Keratinocyte (primary cell): ENCODE measurements around the gene LGALS12. TPM values are rescaled to one million over a fixed set of nuclear protein-coding genes. Genes with fewer than 3 reads are reported as not detected.

Experiments used
- DNase-seq: peaks from one replicate; pipeline ENCODE4 v3.0.0-alpha.2; 2011; ENCODE audit warnings: low read depth, missing footprints, low spot score
- FAIRE-seq: peaks from 2 replicates; lab custom pipeline; 2011; peaks lifted over from hg19 to GRCh38; lab: Jason Lieb, UNC
- H2AFZ ChIP-seq: 2 replicates; pipeline ENCODE4 v1.6.0; 2012; ENCODE audit warnings: low read length, control low read depth, inconsistent platforms; ENCODE audit not compliant: control insufficient read depth
- H3K27ac ChIP-seq: 2 replicates; pipeline ENCODE4 v1.5.1; 2011; ENCODE audit warnings: low read length; ENCODE audit not compliant: control insufficient read depth, insufficient read depth
- H3K27me3 ChIP-seq: 3 replicates; pipeline ENCODE4 v1.6.0; 2011; ENCODE audit warnings: low read length; ENCODE audit not compliant: control insufficient read depth, insufficient read depth; ENCODE audit errors: extremely low read depth
- H3K36me3 ChIP-seq, 2 experiments: 2 replicates in 1 of 2; 3 replicates in 1 of 2; pipeline ENCODE4 v1.5.1; 2011; ENCODE audit warnings: low read length in 2 of 2, mild to moderate bottlenecking in 1 of 2; ENCODE audit not compliant: control insufficient read depth in 2 of 2, insufficient read depth in 2 of 2; ENCODE audit errors: extremely low read depth in 1 of 2
- H3K4me1 ChIP-seq: 3 replicates; pipeline ENCODE4 v1.5.1; 2011; ENCODE audit warnings: low read length; ENCODE audit not compliant: control insufficient read depth, insufficient read depth; ENCODE audit errors: extremely low read depth
- H3K4me2 ChIP-seq: 3 replicates; pipeline ENCODE4 v1.6.0; 2011; ENCODE audit warnings: low read depth, low read length; ENCODE audit not compliant: control insufficient read depth, insufficient read depth; ENCODE audit errors: extremely low read depth
- H3K4me3 ChIP-seq, 3 experiments: fragments of 200-600 bp in 1 of 3; sonication (generic) in 1 of 3; 2 replicates in 2 of 3; 3 replicates in 1 of 3; pipeline ENCODE4 v1.5.1; 2011 to 2016; ENCODE audit warnings: low read length in 3 of 3, mild to moderate bottlenecking in 3 of 3, control low read depth in 2 of 3, inconsistent platforms in 1 of 3, low read depth in 1 of 3, mixed read lengths in 1 of 3, mixed run types in 1 of 3, moderate library complexity in 1 of 3; ENCODE audit not compliant: control insufficient read depth in 2 of 3, insufficient read depth in 2 of 3; ENCODE audit errors: extremely low read depth in 1 of 3
- H3K79me2 ChIP-seq: 2 replicates; pipeline ENCODE4 v1.6.0; 2012; ENCODE audit warnings: low read length; ENCODE audit not compliant: control insufficient read depth, insufficient read depth
- H3K9ac ChIP-seq: 3 replicates; pipeline ENCODE4 v1.6.0; 2011; ENCODE audit warnings: low read length; ENCODE audit not compliant: control insufficient read depth, insufficient read depth; ENCODE audit errors: extremely low read depth
- H3K9me1 ChIP-seq: 3 replicates; pipeline ENCODE4 v1.6.0; 2011; ENCODE audit warnings: low read length; ENCODE audit not compliant: control insufficient read depth, insufficient read depth; ENCODE audit errors: extremely low read depth
- H3K9me3 ChIP-seq: 2 replicates; pipeline ENCODE4 v1.5.1; 2012; ENCODE audit warnings: low read depth, low read length; ENCODE audit not compliant: control insufficient read depth
- H4K20me1 ChIP-seq: 3 replicates; pipeline ENCODE4 v1.6.0; 2011; ENCODE audit warnings: low read length; ENCODE audit not compliant: control insufficient read depth, insufficient read depth; ENCODE audit errors: extremely low read depth
- CTCF ChIP-seq, 3 experiments: IDR thresholded peaks in 1 of 3; conservative IDR thresholded peaks in 1 of 3; optimal IDR thresholded peaks in 1 of 3; 2 replicates in 2 of 3; 3 replicates in 1 of 3; pipeline versions ENCODE3 to v1.5.1; 2011; ENCODE audit warnings: low read length in 3 of 3, mild to moderate bottlenecking in 3 of 3, moderate library complexity in 2 of 3, control low read depth in 1 of 3, inconsistent platforms in 1 of 3; ENCODE audit not compliant: insufficient read depth in 2 of 3; ENCODE audit errors: extremely low read depth in 1 of 3
- EZH2 ChIP-seq: IDR thresholded peaks from one replicate; pipeline ENCODE4 v1.6.1; 2012; ENCODE audit warnings: inconsistent platforms, mild to moderate bottlenecking, low read length, moderate library complexity
- dilution Hi-C: fragments of 300-500 bp; cut with MboI; formaldehyde crosslinking; loops from one replicate; pipeline ENCODE4 v1.7.0; 2020; ENCODE audit warnings: low sequenced_read_pairs; ENCODE audit not compliant: extremely low pct_ligation_motif_present
- polyA plus RNA-seq, 5 experiments: library from polyadenylated mRNA; depleted of rRNA in 3 of 5; stranded (reverse) in 3 of 5; stranded (forward) in 1 of 5; unstranded in 1 of 5; fragments of >200 nt; gene quantifications; 1 replicate in 1 of 5; 2 replicates in 3 of 5; 3 replicates in 1 of 5; pipeline versions ENCODE4 v1.2.1 to v1.2.3, GENCODE V29; 2011 to 2012; ENCODE audit warnings: missing spikeins in 2 of 5, low read depth in 1 of 5, low replicate concordance in 1 of 5

The LGALS12 gene
- polyA plus RNA-seq, 1 donor (not counting 4 experiments of a cell fraction or from before 2014, with no cell fraction given): not detected

GRCh38 chr11:63478896-63479295, 27.0 kb upstream of the LGALS12 start:
- Histone ChIP-seq H3K9me1 (no peaks in the 10 kb centered on the region), H4K20me1 (no peaks in the 10 kb centered on the region), H2AFZ (no peak overlapping the region), H3K79me2 (no peaks in the 10 kb centered on the region), H3K9ac (no peak overlapping the region), H3K9me3 (no peaks in the 10 kb centered on the region), H3K27me3 (no peaks in the 10 kb centered on the region), H3K27ac (no peak overlapping the region), H3K4me1 (no peaks in the 10 kb centered on the region), H3K4me2 (no peak overlapping the region), H3K36me3 (no peaks in the 10 kb centered on the region), H3K4me3 (no peak overlapping the region)
- DNase-seq (peak; percentile 19), FAIRE-seq (peak; percentile 80)
- dilution Hi-C loops: no loop called here
- TF ChIP-seq EZH2 (no peak), CTCF (optimal IDR thresholded peaks at IDR 0.05 in 1 of 3, IDR thresholded peaks at IDR 0.05 in 1 of 3, conservative IDR thresholded peaks at IDR 0.05 in 1 of 3; ENCODE audit: extremely low read depth in 1 of 3, insufficient read depth in 2 of 3, low read length in 3 of 3) (peak; percentile 81 to 93 (median 87))

GRCh38 chr11:63480039-63480438, 25.8 kb upstream of the LGALS12 start:
- Histone ChIP-seq H3K4me3 (no peak overlapping the region), H4K20me1 (no peaks in the 10 kb centered on the region), H3K27me3 (no peaks in the 10 kb centered on the region), H2AFZ (no peak overlapping the region), H3K36me3 (no peaks in the 10 kb centered on the region), H3K27ac (no peak overlapping the region), H3K4me2 (no peak overlapping the region), H3K79me2 (no peaks in the 10 kb centered on the region), H3K9me1 (no peaks in the 10 kb centered on the region), H3K4me1 (no peaks in the 10 kb centered on the region), H3K9ac (no peak overlapping the region), H3K9me3 (no peaks in the 10 kb centered on the region)
- FAIRE-seq (no peak), DNase-seq (no peak)
- dilution Hi-C loops: no loop called here
- TF ChIP-seq EZH2 (no peak), CTCF (optimal IDR thresholded peaks at IDR 0.05 in 1 of 3, IDR thresholded peaks at IDR 0.05 in 1 of 3, conservative IDR thresholded peaks at IDR 0.05 in 1 of 3; ENCODE audit: extremely low read depth in 1 of 3, insufficient read depth in 2 of 3, low read length in 3 of 3) (no peak)
